Activated CD4-positive, alpha-beta T cell treated with anti-CD3 and anti-CD28 coated beads, Interleukin-2, Interleukin-4, amounts not matched to agents 100 ng/mL and 50 ng/mL, durations not matched to agents 16 hours and 8 hours (primary cell): ENCODE measurements around the gene HEMK1.
A peak's percentile ranks its signal among the peaks of the same experiment; 100 is the strongest.

Source experiments
- DNase-seq: peaks from one replicate; pipeline ENCODE4 v3.0.0-alpha.2; 2020; ENCODE audit warnings: low spot score

The HEMK1 gene

GRCh38 chr3:50612970-50613846 is 43.9 kb downstream of the HEMK1 start:
- no peak for DNase-seq

- no peak for DNase-seq
Measured at GRCh38 chr3:50615190-50615589, 45.9 kb downstream of the HEMK1 start.

GRCh38 chr3:50616003-50616769 is 46.9 kb downstream of the HEMK1 start:
- DNase-seq: peak; percentile 90

GRCh38 chr3:50616770-50617095 is 47.4 kb downstream of the HEMK1 start:
- peak; percentile 96 for DNase-seq

- DNase-seq: no peak
Measured at GRCh38 chr3:50617096-50617791, 47.9 kb downstream of the HEMK1 start, which contains the start of gene MAPKAPK3. MAPKAPK3 (plus strand) TSS chr3:50617151; CDS start chr3:50617566, 415 bp downstream.

GRCh38 chr3:50617911-50618481 is 48.7 kb downstream of the HEMK1 start:
- DNase-seq: no peak

GRCh38 chr3:50620420-50620819 is 51.1 kb downstream of the HEMK1 start:
- DNase-seq: no peak

- no peak for DNase-seq
Measured at GRCh38 chr3:50620820-50621219, 51.5 kb downstream of the HEMK1 start.

- DNase-seq: no peak
Measured at GRCh38 chr3:50622881-50623280, 53.6 kb downstream of the HEMK1 start.

- peak; percentile 76 for DNase-seq
Measured at GRCh38 chr3:50623840-50624474, 54.6 kb downstream of the HEMK1 start.

GRCh38 chr3:50624634-50625033 is 55.3 kb downstream of the HEMK1 start:
- no peak for DNase-seq

- no peak for DNase-seq
Measured at GRCh38 chr3:50625231-50626182, 56.2 kb downstream of the HEMK1 start.

- no peak for DNase-seq
Measured at GRCh38 chr3:50626401-50626800, 57.1 kb downstream of the HEMK1 start.

GRCh38 chr3:50627407-50628051 is 58.2 kb downstream of the HEMK1 start:
- no peak for DNase-seq

GRCh38 chr3:50628601-50629000 is 59.3 kb downstream of the HEMK1 start:
- no peak for DNase-seq

GRCh38 chr3:50630394-50630793 is 61.1 kb downstream of the HEMK1 start:
- no peak for DNase-seq

GRCh38 chr3:50630877-50631276 is 61.6 kb downstream of the HEMK1 start:
- DNase-seq: no peak

GRCh38 chr3:50632450-50632849 is 63.1 kb downstream of the HEMK1 start:
- DNase-seq: peak; percentile 35

- no peak for DNase-seq
Measured at GRCh38 chr3:50633230-50633790, 64.0 kb downstream of the HEMK1 start.

- no peak for DNase-seq
Measured at GRCh38 chr3:50635066-50635465, 65.7 kb downstream of the HEMK1 start.
